Measurements from ENCODE around the gene TSPAN15. TPM values are rescaled to one million over a fixed set of nuclear protein-coding genes. Genes with fewer than 3 reads are reported as not detected.
A peak's percentile ranks its signal among the peaks of the same experiment; 100 is the strongest.

The TSPAN15 gene
- polyA plus RNA-seq, 10 donors: 49.7 to 80.0 (median 66.2) TPM

GRCh38 chr10:69460576-69461242 is 9.4 kb downstream of the TSPAN15 start:
- DNase-seq: no peak

- no peak for DNase-seq
These were observed 10.2 kb downstream of the TSPAN15 start for GRCh38 chr10:69461243-69462025.

GRCh38 chr10:69463886-69464285 is 12.6 kb downstream of the TSPAN15 start:
- DNase-seq: no peak

- DNase-seq: no peak
These were observed 13.1 kb downstream of the TSPAN15 start for GRCh38 chr10:69464401-69464800.

GRCh38 chr10:69464801-69465401 is 13.6 kb downstream of the TSPAN15 start:
- DNase-seq: peak; percentile 44 to 55 (median 46)

- DNase-seq: no peak
These were observed 14.3 kb downstream of the TSPAN15 start for GRCh38 chr10:69465457-69466157.

GRCh38 chr10:69466158-69466490 is 14.9 kb downstream of the TSPAN15 start:
- no peak for DNase-seq

GRCh38 chr10:69466689-69467088 is 15.4 kb downstream of the TSPAN15 start:
- no peak for DNase-seq

GRCh38 chr10:69467928-69468750 is 16.9 kb downstream of the TSPAN15 start:
- DNase-seq: no peak

GRCh38 chr10:69468751-69469089 is 17.5 kb downstream of the TSPAN15 start:
- DNase-seq: no peak

- no peak for DNase-seq
These were observed 18.7 kb downstream of the TSPAN15 start for GRCh38 chr10:69469976-69470375.

GRCh38 chr10:69470463-69471384 is 19.5 kb downstream of the TSPAN15 start:
- DNase-seq: no peak

GRCh38 chr10:69472142-69472541 is 20.9 kb downstream of the TSPAN15 start:
- no peak for DNase-seq

- DNase-seq: no peak
These were observed 21.3 kb downstream of the TSPAN15 start for GRCh38 chr10:69472544-69472943.

- DNase-seq: no peak
These were observed 22.2 kb downstream of the TSPAN15 start for GRCh38 chr10:69473304-69473990.

- DNase-seq: no peak
These were observed 23.6 kb downstream of the TSPAN15 start for GRCh38 chr10:69474742-69475432.

- no peak for DNase-seq
These were observed 24.2 kb downstream of the TSPAN15 start for GRCh38 chr10:69475433-69475830.

- DNase-seq: no peak
These were observed 26.8 kb downstream of the TSPAN15 start for GRCh38 chr10:69477968-69478597.
